Endothelial cell of umbilical vein (primary cell): Measurements from ENCODE around the gene OR10A6. TPM values are rescaled to one million over a fixed set of nuclear protein-coding genes. Genes with fewer than 3 reads are reported as not detected.

Experiments
- BruUV-seq: library from RNA; stranded (reverse); fragments of 400-500 nt; replicated peaks from 2 replicates; lab custom pipeline; 2021; lab: Mats Ljungman, UMichigan
- CTCF ChIA-PET: fragments of 300-600, 350-600 bp; sonication (Branson Sonifier 250); formaldehyde crosslinking; loops from one replicate; lab custom pipeline; 2021; ENCODE audit warnings: antibody characterized with exemption, inconsistent platforms; lab: Charles Lee
- POLR2A ChIA-PET: fragments of 300-600, 350-600 bp; sonication (Branson Sonifier 250); formaldehyde crosslinking; loops from one replicate; lab custom pipeline; 2021; ENCODE audit warnings: antibody characterized with exemption, inconsistent platforms; lab: Charles Lee
- DNase-seq: peaks from one replicate; pipeline ENCODE4 v3.0.0-alpha.2; 2011; ENCODE audit warnings: low read depth, low spot score
- FAIRE-seq: peaks from 2 replicates; lab custom pipeline; 2011; peaks lifted over from hg19 to GRCh38; lab: Jason Lieb, UNC
- H2AFZ ChIP-seq: 2 replicates; pipeline ENCODE4 v1.6.0; 2012; ENCODE audit warnings: low read depth, low read length, control low read depth, inconsistent platforms
- H3K27ac ChIP-seq: 2 replicates; pipeline ENCODE4 v1.5.1; 2011; ENCODE audit warnings: low read depth, mild to moderate bottlenecking, control low read depth, low read length, moderate library complexity; ENCODE audit not compliant: insufficient read depth
- H3K27me3 ChIP-seq, 2 experiments: 2 replicates each; pipeline versions ENCODE4 v1.6.0 to v1.6.1; 2011; ENCODE audit warnings: low read length in 2 of 2, mixed read lengths in 1 of 2; ENCODE audit not compliant: control insufficient read depth in 2 of 2, insufficient read depth in 2 of 2
- H3K36me3 ChIP-seq, 2 experiments: 2 replicates in 1 of 2; 3 replicates in 1 of 2; pipeline ENCODE4 v1.5.1; 2011; ENCODE audit warnings: low read length in 2 of 2, mild to moderate bottlenecking in 1 of 2, moderate library complexity in 1 of 2; ENCODE audit not compliant: control insufficient read depth in 2 of 2, insufficient read depth in 2 of 2; ENCODE audit errors: extremely low read depth in 1 of 2
- H3K4me1 ChIP-seq: 3 replicates; pipeline ENCODE4 v1.5.1; 2011; ENCODE audit warnings: mild to moderate bottlenecking, low read length; ENCODE audit not compliant: control insufficient read depth, insufficient read depth; ENCODE audit errors: extremely low read depth
- H3K4me2 ChIP-seq: 2 replicates; pipeline ENCODE4 v1.6.1; 2011; ENCODE audit warnings: low read length, control low read depth, mixed read lengths; ENCODE audit not compliant: insufficient read depth
- H3K4me3 ChIP-seq, 3 experiments: fragments of 200-600 bp in 1 of 3; sonication (generic), shearing (Covaris generic) in 1 of 3; replicated peaks in 1 of 3; 2 replicates each; pipeline ENCODE4 v1.5.1; 2011 to 2016; ENCODE audit warnings: control low read depth in 3 of 3, low read length in 3 of 3, mild to moderate bottlenecking in 2 of 3, inconsistent platforms in 1 of 3, low read depth in 1 of 3, moderate library complexity in 1 of 3; ENCODE audit not compliant: insufficient read depth in 1 of 3
- H3K79me2 ChIP-seq: 2 replicates; pipeline ENCODE4 v1.6.0; 2012; ENCODE audit warnings: low read length, inconsistent platforms; ENCODE audit not compliant: control insufficient read depth, insufficient read depth
- H3K9ac ChIP-seq: replicated peaks from 2 replicates; pipeline ENCODE3; 2011; ENCODE audit warnings: low read length, control low read depth; ENCODE audit not compliant: insufficient read depth; ENCODE audit errors: extremely low read depth
- H3K9me1 ChIP-seq: replicated peaks from 3 replicates; pipeline ENCODE4 v1.6.0; 2011; ENCODE audit warnings: mild to moderate bottlenecking, low read length; ENCODE audit not compliant: control insufficient read depth, insufficient read depth; ENCODE audit errors: extremely low read depth
- H3K9me3 ChIP-seq: replicated peaks from 2 replicates; pipeline ENCODE4 v1.5.1; 2012; ENCODE audit warnings: low read length, inconsistent platforms; ENCODE audit not compliant: control insufficient read depth, insufficient read depth
- H4K20me1 ChIP-seq: replicated peaks from 2 replicates; pipeline ENCODE3; 2011; ENCODE audit warnings: mild to moderate bottlenecking, low read length; ENCODE audit not compliant: control insufficient read depth, insufficient read depth; ENCODE audit errors: extremely low read depth
- CTCF ChIP-seq, 2 donors: IDR thresholded peaks; 1 replicate in 1 of 2; 2 replicates in 1 of 2; pipeline ENCODE4 v1.5.1; 2011; ENCODE audit warnings: low read length in 2 of 2, mild to moderate bottlenecking in 2 of 2, moderate library complexity in 2 of 2, control low read depth in 1 of 2, inconsistent platforms in 1 of 2, low read depth in 1 of 2; ENCODE audit not compliant: insufficient read depth in 1 of 2; ENCODE audit errors: extremely low read depth in 1 of 2
- FOS ChIP-seq: IDR thresholded peaks from 2 replicates; pipeline ENCODE4 v1.6.1; 2011; ENCODE audit warnings: mild to moderate bottlenecking, low read length, moderate library complexity, borderline replicate concordance; ENCODE audit not compliant: insufficient read depth
- GATA2 ChIP-seq: IDR thresholded peaks from 2 replicates; pipeline ENCODE4 v1.7.0; 2011; ENCODE audit warnings: low read depth, mild to moderate bottlenecking, moderate library complexity, mixed read lengths, low read length; ENCODE audit not compliant: insufficient read length, insufficient read depth
- JUN ChIP-seq: IDR thresholded peaks from 2 replicates; pipeline ENCODE4 v1.6.1; 2011; ENCODE audit warnings: borderline replicate concordance, low read depth; ENCODE audit not compliant: insufficient read length, insufficient read depth
- MAX ChIP-seq: IDR thresholded peaks from 2 replicates; pipeline ENCODE4 v1.6.1; 2011; ENCODE audit not compliant: insufficient read depth, insufficient read length
- POLR2A ChIP-seq: IDR thresholded peaks from 2 replicates; pipeline ENCODE4 v1.6.1; 2012; ENCODE audit warnings: low read depth, mild to moderate bottlenecking, control low read depth, low read length
- POLR2AphosphoS5 ChIP-seq: IDR thresholded peaks from 2 replicates; pipeline ENCODE4 v1.6.1; 2012; ENCODE audit warnings: low read depth, mild to moderate bottlenecking, control low read depth, low read length, moderate library complexity; ENCODE audit not compliant: insufficient read depth
- dilution Hi-C: fragments of 300-500 bp; cut with MboI; formaldehyde crosslinking; loops from one replicate; pipeline ENCODE4 v1.15.0; 2019; ENCODE audit warnings: low sequenced_read_pairs; ENCODE audit not compliant: extremely low pct_ligation_motif_present
- intact Hi-C: fragments of 100-400 bp; cut with micrococcal nuclease; formaldehyde crosslinking; loops from one replicate; pipeline ENCODE4 v1.10.0; 2022
- polyA plus RNA-seq, 4 experiments: library from polyadenylated mRNA; depleted of rRNA in 3 of 4; stranded (reverse) in 3 of 4; unstranded in 1 of 4; fragments of >200 nt; gene quantifications; 2 replicates each; pipeline versions ENCODE4 v1.2.1 to v1.2.3, GENCODE V29; 2011 to 2012; ENCODE audit warnings: missing spikeins in 1 of 4
- total RNA-seq: library from RNA; stranded (reverse); gene quantifications from 2 replicates; pipeline ENCODE4 v1.2.3, GENCODE V29; 2021

The OR10A6 gene
- total and polyA plus RNA-seq, 2 donors (not counting 3 experiments of a cell fraction or from before 2014, with no cell fraction given), result not detected

GRCh38 chr11:7924536-7924935 lies 6.5 kb downstream of the OR10A6 start:
- Histone ChIP-seq H3K9me1 (no peaks in the 10 kb centered on the region), H3K4me1 (no peaks in the 10 kb centered on the region), H3K36me3 (no peaks in the 10 kb centered on the region), H3K79me2 (no peaks in the 10 kb centered on the region), H3K9me3 (no peaks in the 10 kb centered on the region), H3K4me3 (no peak overlapping the region), H2AFZ (no peak overlapping the region), H4K20me1 (no peaks in the 10 kb centered on the region), H3K9ac (no peak overlapping the region), H3K27me3 (no peaks in the 10 kb centered on the region), H3K4me2 (no peak overlapping the region), H3K27ac (no peak overlapping the region)
- DNase-seq (no peak), FAIRE-seq (no peak)
- ChIA-PET CTCF (no interaction called here), POLR2A (no interaction called here)
- TF ChIP-seq JUN (no peak), POLR2A (no peak), CTCF (IDR thresholded peaks at IDR 0.05; ENCODE audit: extremely low read depth in 1 of 2, insufficient read depth in 1 of 2, low read depth in 1 of 2, low read length in 2 of 2) (no peak), FOS (no peak)
- intact Hi-C loops, result no loop called here
- dilution Hi-C loops, result no loop called here
- BruUV-seq, result no TSS peak

GRCh38 chr11:7918141-7918540 lies 12.9 kb downstream of the OR10A6 start:
- no peak overlapping the region for H3K9ac ChIP-seq
- no peak overlapping the region for H3K27ac ChIP-seq
- H3K4me2 ChIP-seq, result no peak overlapping the region
- H2AFZ ChIP-seq, result no peak overlapping the region
- H3K4me3 ChIP-seq, result no peak overlapping the region
- H3K9me1 ChIP-seq, result no peaks in the 10 kb centered on the region
- no peaks in the 10 kb centered on the region for H3K27me3 ChIP-seq
- BruUV-seq, result no TSS peak
- H3K4me1 ChIP-seq, result no peaks in the 10 kb centered on the region
- CTCF ChIA-PET, result no interaction called here
- H3K79me2 ChIP-seq, result no peaks in the 10 kb centered on the region
- DNase-seq (no peak), FAIRE-seq (no peak)
- TF ChIP-seq MAX (no peak), CTCF (IDR thresholded peaks at IDR 0.05; ENCODE audit: extremely low read depth in 1 of 2, insufficient read depth in 1 of 2, low read depth in 1 of 2, low read length in 2 of 2) (no peak), FOS (no peak), GATA2 (no peak), POLR2AphosphoS5 (no peak), JUN (no peak)
- H3K9me3 ChIP-seq, result no peaks in the 10 kb centered on the region
- POLR2A ChIA-PET, result no interaction called here
- dilution Hi-C loops, result no loop called here
- no peaks in the 10 kb centered on the region for H4K20me1 ChIP-seq
- H3K36me3 ChIP-seq, result no peaks in the 10 kb centered on the region
- intact Hi-C loops, result no loop called here
